ENCODE results near the gene MEIS1.

GRCh38 chr2:66412874-66413273 lies 22.1 kb upstream of the MEIS1 start:
- TF ChIP-seq, protein P1, sequence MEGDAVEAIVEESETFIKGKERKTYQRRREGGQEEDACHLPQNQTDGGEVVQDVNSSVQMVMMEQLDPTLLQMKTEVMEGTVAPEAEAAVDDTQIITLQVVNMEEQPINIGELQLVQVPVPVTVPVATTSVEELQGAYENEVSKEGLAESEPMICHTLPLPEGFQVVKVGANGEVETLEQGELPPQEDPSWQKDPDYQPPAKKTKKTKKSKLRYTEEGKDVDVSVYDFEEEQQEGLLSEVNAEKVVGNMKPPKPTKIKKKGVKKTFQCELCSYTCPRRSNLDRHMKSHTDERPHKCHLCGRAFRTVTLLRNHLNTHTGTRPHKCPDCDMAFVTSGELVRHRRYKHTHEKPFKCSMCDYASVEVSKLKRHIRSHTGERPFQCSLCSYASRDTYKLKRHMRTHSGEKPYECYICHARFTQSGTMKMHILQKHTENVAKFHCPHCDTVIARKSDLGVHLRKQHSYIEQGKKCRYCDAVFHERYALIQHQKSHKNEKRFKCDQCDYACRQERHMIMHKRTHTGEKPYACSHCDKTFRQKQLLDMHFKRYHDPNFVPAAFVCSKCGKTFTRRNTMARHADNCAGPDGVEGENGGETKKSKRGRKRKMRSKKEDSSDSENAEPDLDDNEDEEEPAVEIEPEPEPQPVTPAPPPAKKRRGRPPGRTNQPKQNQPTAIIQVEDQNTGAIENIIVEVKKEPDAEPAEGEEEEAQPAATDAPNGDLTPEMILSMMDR (conservative IDR thresholded peaks at IDR 0.05; ENCODE audit: low read length) = no peak
- no peak for TF ChIP-seq EZH2phosphoT487 (IDR thresholded peaks at IDR 0.05; ENCODE audit: borderline replicate concordance, low read depth, low read length)
